DND-41 (cell line): ENCODE results near the gene POMT2.

Experiments used
- CTCF ChIP-seq: IDR thresholded peaks from 2 replicates; pipeline ENCODE4 v1.5.1; 2012; ENCODE audit warnings: borderline replicate concordance, low read length, moderate library complexity, mild to moderate bottlenecking; ENCODE audit not compliant: poor library complexity, severe bottlenecking; ENCODE audit errors: extremely low read depth
- EZH2 ChIP-seq: IDR thresholded peaks from 3 replicates; pipeline ENCODE4 v1.6.1; 2012; ENCODE audit warnings: borderline replicate concordance, low read depth, mild to moderate bottlenecking, moderate library complexity, low read length, inconsistent platforms; ENCODE audit not compliant: severe bottlenecking

DNA sequence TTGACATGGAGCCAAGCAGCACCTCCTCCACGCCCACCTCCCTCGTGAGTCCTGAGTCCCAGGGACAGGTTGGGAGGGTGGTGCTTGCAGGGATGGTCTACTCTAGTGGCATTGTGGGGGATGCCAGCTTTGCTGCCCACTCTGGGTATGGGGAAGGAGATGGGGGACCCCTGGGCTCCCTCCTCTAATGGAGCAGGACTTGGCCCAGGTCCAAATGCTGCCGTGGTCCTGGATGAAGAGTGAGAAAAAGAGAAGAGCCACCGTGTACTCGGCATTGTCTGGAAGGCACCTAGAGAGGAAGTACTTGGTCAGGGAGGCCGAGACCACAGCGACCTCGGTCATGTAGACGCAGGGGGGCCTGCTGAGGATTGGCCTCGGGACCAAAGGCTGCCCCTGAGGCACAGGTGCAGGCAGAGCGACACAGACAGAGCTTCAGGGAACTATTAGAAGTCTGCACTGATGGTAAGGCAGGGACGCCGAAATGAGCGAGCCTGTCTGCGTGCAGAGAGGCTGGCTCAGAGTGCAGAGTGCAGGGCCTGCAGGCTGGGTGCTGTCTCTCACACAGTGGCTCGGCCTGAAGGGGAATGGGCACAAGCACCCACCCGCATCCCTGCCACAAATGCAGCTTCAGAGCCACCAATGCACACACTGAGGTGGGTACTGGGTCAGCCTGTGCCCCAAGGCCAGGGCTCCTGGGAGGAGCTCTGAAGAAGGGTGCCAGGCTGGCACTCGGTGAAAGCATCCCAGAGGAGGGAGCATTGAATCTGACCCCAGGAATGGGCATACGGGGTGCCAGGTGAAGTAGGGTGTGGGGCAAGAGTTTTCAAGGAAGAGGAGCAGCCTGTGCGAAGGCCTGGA, 67.1 kb downstream of the POMT2 start:
- TF ChIP-seq CTCF (no peak), EZH2 (no peak)
